BJ (cell line): ENCODE measurements around the gene STK4. TPM values are rescaled to one million over a fixed set of nuclear protein-coding genes. Genes with fewer than 3 reads are reported as not detected.

Source experiments
- CTCF ChIA-PET: fragments of 350-600 bp; formaldehyde crosslinking; extraction: SDS; loops from one replicate; lab custom pipeline; 2021; ENCODE audit warnings: antibody characterized with exemption, inconsistent platforms; lab: Yijun Ruan, JAX
- POLR2A ChIA-PET: fragments of 300-600 bp; sonication (Branson Sonifier 250); formaldehyde crosslinking; extraction: SDS; loops from one replicate; lab custom pipeline; 2021; ENCODE audit warnings: antibody characterized with exemption; lab: Charles Lee
- DNase-seq: peaks from one replicate; pipeline ENCODE4 v3.0.0-alpha.2; 2011; ENCODE audit warnings: low read depth
- H3K27me3 ChIP-seq: 2 replicates; pipeline ENCODE4 v1.6.0; 2011; ENCODE audit warnings: low read length; ENCODE audit not compliant: control insufficient read depth, insufficient read depth
- H3K36me3 ChIP-seq: 2 replicates; pipeline ENCODE4 v1.5.1; 2011; ENCODE audit warnings: low read length; ENCODE audit not compliant: control insufficient read depth, insufficient read depth
- H3K4me3 ChIP-seq: 2 replicates; pipeline ENCODE4 v1.5.1; 2011; ENCODE audit warnings: low read depth, mild to moderate bottlenecking, control low read depth, low read length
- polyA plus RNA-seq: library from polyadenylated mRNA; depleted of rRNA; stranded (reverse); fragments of >200 nt; gene quantifications from 2 replicates; pipeline ENCODE4 v1.2.3, GENCODE V29; 2011
- TF ChIP-seq, protein P1 (sequence below): IDR thresholded peaks from 2 replicates; pipeline ENCODE4 v1.5.1; 2011; ENCODE audit warnings: low read depth, mild to moderate bottlenecking, control low read depth, inconsistent platforms, low read length, moderate library complexity; ENCODE audit not compliant: insufficient read depth

The STK4 gene
- polyA plus RNA-seq, 1 experiment: 12.4 TPM

DNA sequence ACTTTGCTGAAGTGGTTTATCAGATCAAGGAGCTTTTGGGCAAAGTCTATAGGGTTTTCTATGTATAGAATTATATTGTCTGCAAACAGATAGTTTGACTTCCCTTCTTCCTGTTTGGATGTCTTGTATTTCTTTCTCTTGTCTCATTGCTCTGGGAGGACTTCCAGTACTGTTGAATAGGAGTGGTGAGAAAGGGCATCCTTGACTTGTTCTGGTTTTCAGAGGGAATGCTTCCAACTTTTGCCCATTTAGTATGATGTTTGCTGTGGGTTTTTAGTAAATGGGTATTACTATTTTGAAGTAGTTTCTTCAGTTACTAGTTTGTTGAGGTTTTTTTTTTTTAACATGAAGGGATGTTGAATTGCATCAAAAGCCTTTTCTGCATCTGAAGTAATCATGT lies 98.5 kb downstream of the STK4 start:
- TF ChIP-seq, protein P1, sequence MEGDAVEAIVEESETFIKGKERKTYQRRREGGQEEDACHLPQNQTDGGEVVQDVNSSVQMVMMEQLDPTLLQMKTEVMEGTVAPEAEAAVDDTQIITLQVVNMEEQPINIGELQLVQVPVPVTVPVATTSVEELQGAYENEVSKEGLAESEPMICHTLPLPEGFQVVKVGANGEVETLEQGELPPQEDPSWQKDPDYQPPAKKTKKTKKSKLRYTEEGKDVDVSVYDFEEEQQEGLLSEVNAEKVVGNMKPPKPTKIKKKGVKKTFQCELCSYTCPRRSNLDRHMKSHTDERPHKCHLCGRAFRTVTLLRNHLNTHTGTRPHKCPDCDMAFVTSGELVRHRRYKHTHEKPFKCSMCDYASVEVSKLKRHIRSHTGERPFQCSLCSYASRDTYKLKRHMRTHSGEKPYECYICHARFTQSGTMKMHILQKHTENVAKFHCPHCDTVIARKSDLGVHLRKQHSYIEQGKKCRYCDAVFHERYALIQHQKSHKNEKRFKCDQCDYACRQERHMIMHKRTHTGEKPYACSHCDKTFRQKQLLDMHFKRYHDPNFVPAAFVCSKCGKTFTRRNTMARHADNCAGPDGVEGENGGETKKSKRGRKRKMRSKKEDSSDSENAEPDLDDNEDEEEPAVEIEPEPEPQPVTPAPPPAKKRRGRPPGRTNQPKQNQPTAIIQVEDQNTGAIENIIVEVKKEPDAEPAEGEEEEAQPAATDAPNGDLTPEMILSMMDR: no peak
- CTCF ChIA-PET: no interaction called here
- no peaks in the 10 kb centered on the region for H3K36me3 ChIP-seq
- H3K4me3 ChIP-seq: no peak overlapping the region
- no peak for DNase-seq
- H3K27me3 ChIP-seq: no peaks in the 10 kb centered on the region
- POLR2A ChIA-PET: no interaction called here

GRCh38 chr20:45066372-45066771 lies 100.1 kb downstream of the STK4 start:
- no peaks in the 10 kb centered on the region for H3K27me3 ChIP-seq
- POLR2A ChIA-PET: no interaction called here
- CTCF ChIA-PET: interaction anchor here (0.6 to 1.2 kb wide), 2 partner anchors 11 to 172 kb away, joined by 3 read pairs; no protein-coding TSS in a partner anchor
- no peak overlapping the region for H3K4me3 ChIP-seq
- TF ChIP-seq, protein P1: no peak
- no peaks in the 10 kb centered on the region for H3K36me3 ChIP-seq
- DNase-seq: no peak

- no peaks in the 10 kb centered on the region for H3K27me3 ChIP-seq
- POLR2A ChIA-PET: no interaction called here
- TF ChIP-seq, protein P1: no peak
- no peaks in the 10 kb centered on the region for H3K36me3 ChIP-seq
- CTCF ChIA-PET: interaction anchor here (0.6 to 1.5 kb wide), 3 partner anchors 10 to 173 kb away, joined by 3 to 5 read pairs (median 4); no protein-coding TSS in a partner anchor
- H3K4me3 ChIP-seq: no peak overlapping the region
- DNase-seq: no peak
Observed at GRCh38 chr20:45067087-45067486, 100.8 kb downstream of the STK4 start.

- Histone ChIP-seq H3K4me3 (no peak overlapping the region), H3K27me3 (no peaks in the 10 kb centered on the region), H3K36me3 (no peaks in the 10 kb centered on the region)
- ChIA-PET POLR2A (no interaction called here), CTCF (interaction anchor here (0.9 to 1.5 kb wide), 3 partner anchors 9 to 24 kb away, joined by 4 to 5 read pairs (median 4); no protein-coding TSS in a partner anchor)
- DNase-seq: no peak
- TF ChIP-seq, protein P1: no peak
Observed at GRCh38 chr20:45067558-45067957, 101.2 kb downstream of the STK4 start.

DNA sequence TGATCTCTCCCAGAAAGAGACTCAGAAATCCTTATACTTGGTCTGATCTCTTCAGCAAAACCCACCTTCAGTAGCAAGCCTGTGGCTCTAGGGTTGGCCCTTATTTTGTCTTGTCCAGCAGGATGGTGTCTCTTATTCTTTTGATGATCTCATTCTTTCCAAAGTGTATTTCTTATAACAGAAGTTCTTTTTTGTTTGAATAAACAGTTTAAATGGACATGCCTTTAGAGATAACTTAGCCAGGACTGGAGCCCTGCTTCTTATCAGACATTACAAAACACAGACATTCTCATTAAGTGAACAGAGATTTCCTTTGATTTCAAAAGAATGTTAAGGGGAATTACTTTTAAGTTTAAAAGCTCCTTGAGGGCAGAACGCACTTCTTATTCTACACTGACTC lies 102.9 kb downstream of the STK4 start:
- POLR2A ChIA-PET: no interaction called here
- DNase-seq: no peak
- CTCF ChIA-PET: no interaction called here
- Histone ChIP-seq H3K27me3 (no peaks in the 10 kb centered on the region), H3K4me3 (no peak overlapping the region), H3K36me3 (no peaks in the 10 kb centered on the region)
- TF ChIP-seq, protein P1: no peak
